ENCODE measurements around the gene SRSF3. TPM values are rescaled to one million over a fixed set of nuclear protein-coding genes. Genes with fewer than 3 reads are reported as not detected.
A peak's percentile ranks its signal among the peaks of the same experiment; 100 is the strongest.

The SRSF3 gene
- total RNA-seq, 1 experiment from 2014 or later, result 954 TPM

DNA sequence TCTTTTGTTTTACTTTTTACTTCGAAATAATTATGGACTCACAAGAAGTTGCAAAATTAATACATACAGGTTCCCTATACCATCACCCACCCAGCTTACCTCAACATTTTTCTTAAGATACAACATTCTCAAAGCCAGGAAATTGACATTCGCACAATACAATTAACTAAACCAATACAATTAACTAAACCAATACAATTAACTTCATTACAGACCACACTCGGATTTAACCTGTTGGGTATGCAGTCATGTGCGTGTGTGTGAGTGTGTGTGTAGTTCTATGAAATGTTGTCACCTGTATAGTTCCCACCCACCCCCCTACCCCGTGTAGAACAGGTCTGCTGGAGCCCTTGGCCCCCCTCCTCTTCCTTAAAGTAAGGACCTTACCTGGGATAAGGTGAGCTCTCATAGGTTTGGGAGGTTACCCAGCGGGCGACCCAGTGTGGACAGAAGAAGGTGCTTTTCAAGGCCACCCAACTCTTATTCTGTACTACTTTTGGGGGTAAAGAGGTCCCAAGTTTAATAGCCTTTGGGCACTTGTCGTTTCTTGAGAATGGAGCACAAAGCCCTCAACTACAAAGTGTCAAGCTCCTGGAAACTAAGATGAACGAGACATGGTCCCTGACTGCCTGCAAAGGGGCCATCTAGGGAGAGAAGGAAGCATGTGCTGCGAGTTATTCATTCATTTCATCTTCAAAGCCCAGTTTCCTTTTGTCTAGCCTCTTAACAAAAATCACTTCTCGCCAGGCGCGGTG, 46.3 kb upstream of the SRSF3 start:
- H4K91ac ChIP-seq (ENCODE audit: insufficient read length, low read depth, low read length), result no peak overlapping the region
- peaks cover 8% of the 10 kb centered on the region; the same call in 1 of the 2 replicates for H3K79me2 ChIP-seq (ENCODE audit: insufficient read depth, low read length)
- H3T11ph ChIP-seq (ENCODE audit: low read length), result no peak overlapping the region
- H3K23ac ChIP-seq (ENCODE audit: insufficient read length, low read depth, low read length), result no peak overlapping the region
- no peak overlapping the region for H2BK20ac ChIP-seq (ENCODE audit: low read depth, low read length, poor library complexity, severe bottlenecking)
- no peak overlapping the region for H2BK120ac ChIP-seq (ENCODE audit: low read depth, low read length, poor library complexity, severe bottlenecking)
- H3K56ac ChIP-seq (ENCODE audit: insufficient read length, low read depth, low read length), result no peak overlapping the region
- H3K9me3 ChIP-seq (ENCODE audit: control insufficient read depth, low read depth, low read length), result no peaks in the 10 kb centered on the region
- H4K5ac ChIP-seq (ENCODE audit: insufficient read length, low read depth, low read length), result no peak overlapping the region
- peak; percentile 28 for DNase-seq
- no peak overlapping the region for H3K9ac ChIP-seq (ENCODE audit: extremely low read depth, insufficient read length, low read length)
- 100% methylated on average over 2 of the region's 13 CpGs for WGBS (ENCODE audit: extremely low coverage, insufficient read length, low lambda C conversion rate)
- H2AK5ac ChIP-seq (ENCODE audit: insufficient read length, low read length), result no peak overlapping the region
- H4K20me1 ChIP-seq (ENCODE audit: control insufficient read depth, insufficient read depth, insufficient read length), result no peaks in the 10 kb centered on the region
- peaks cover 0 to 2% of the 10 kb centered on the region in 2 experiments; a peak in 1 of 5 replicates for H3K9me3 Mint-ChIP-seq
- H3K27me3 ChIP-seq (ENCODE audit: insufficient read depth, low read length), result no peaks in the 10 kb centered on the region
- H3K4me2 ChIP-seq (ENCODE audit: insufficient read depth, insufficient read length, low read length), result peak overlapping the region; percentile 98
- no peak overlapping the region for H4K8ac ChIP-seq (replicated peaks; ENCODE audit: insufficient read length, low read depth, low read length)
- no peak overlapping the region for H3K4ac ChIP-seq (ENCODE audit: low read depth, low read length)
- H3K79me1 ChIP-seq (ENCODE audit: insufficient read depth, low read depth, low read length, poor library complexity, severe bottlenecking), result no peaks in the 10 kb centered on the region
- TF ChIP-seq, protein P1, sequence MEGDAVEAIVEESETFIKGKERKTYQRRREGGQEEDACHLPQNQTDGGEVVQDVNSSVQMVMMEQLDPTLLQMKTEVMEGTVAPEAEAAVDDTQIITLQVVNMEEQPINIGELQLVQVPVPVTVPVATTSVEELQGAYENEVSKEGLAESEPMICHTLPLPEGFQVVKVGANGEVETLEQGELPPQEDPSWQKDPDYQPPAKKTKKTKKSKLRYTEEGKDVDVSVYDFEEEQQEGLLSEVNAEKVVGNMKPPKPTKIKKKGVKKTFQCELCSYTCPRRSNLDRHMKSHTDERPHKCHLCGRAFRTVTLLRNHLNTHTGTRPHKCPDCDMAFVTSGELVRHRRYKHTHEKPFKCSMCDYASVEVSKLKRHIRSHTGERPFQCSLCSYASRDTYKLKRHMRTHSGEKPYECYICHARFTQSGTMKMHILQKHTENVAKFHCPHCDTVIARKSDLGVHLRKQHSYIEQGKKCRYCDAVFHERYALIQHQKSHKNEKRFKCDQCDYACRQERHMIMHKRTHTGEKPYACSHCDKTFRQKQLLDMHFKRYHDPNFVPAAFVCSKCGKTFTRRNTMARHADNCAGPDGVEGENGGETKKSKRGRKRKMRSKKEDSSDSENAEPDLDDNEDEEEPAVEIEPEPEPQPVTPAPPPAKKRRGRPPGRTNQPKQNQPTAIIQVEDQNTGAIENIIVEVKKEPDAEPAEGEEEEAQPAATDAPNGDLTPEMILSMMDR (conservative IDR thresholded peaks at IDR 0.05), result no peak
- no peak overlapping the region for H3K18ac ChIP-seq (ENCODE audit: insufficient read length, low read depth, low read length)
- no peaks in the 10 kb centered on the region; the same call in none of the 2 replicates for H3K27me3 Mint-ChIP-seq (ENCODE audit: low read depth)
- peaks cover 10% of the 10 kb centered on the region for H3K23me2 ChIP-seq (ENCODE audit: insufficient read length, low read depth, low read length, poor library complexity, severe bottlenecking)
- peaks cover 3 to 10% (median 10%) of the 10 kb centered on the region in 3 experiments; a peak in 6 of 7 replicates for H3K36me3 Mint-ChIP-seq (ENCODE audit: insufficient read depth in 1 of 3, low read depth in 3 of 3)
- no peak overlapping the region for H2BK12ac ChIP-seq (ENCODE audit: insufficient read length, low read depth, low read length)
- no peak overlapping the region for H3K27ac ChIP-seq (ENCODE audit: insufficient read length, low read depth, low read length)
- no peak overlapping the region for H3K14ac ChIP-seq (ENCODE audit: insufficient read depth, low read length)
- H2BK15ac ChIP-seq (ENCODE audit: low read depth, low read length), result no peak overlapping the region
- peaks cover 5% of the 10 kb centered on the region; the same call in 1 of the 2 replicates for H3K4me1 ChIP-seq (ENCODE audit: insufficient read depth, low read length)
- H3K4me1 Mint-ChIP-seq, result peaks cover 15 to 21% of the 10 kb centered on the region in 2 experiments
- peak overlapping the region; percentile 95 to 99 for H3K4me3 Mint-ChIP-seq
- peak overlapping the region in 2 of 3 experiments; percentile 72 to 85; a peak in 1 of 7 replicates for H3K27ac Mint-ChIP-seq
- no peak overlapping the region for H2AFZ ChIP-seq (ENCODE audit: low read length)
- H2BK5ac ChIP-seq (ENCODE audit: insufficient read length, low read length), result no peak overlapping the region
